ENCODE data around the gene ANLN. TPM values are rescaled to one million over a fixed set of nuclear protein-coding genes. Genes with fewer than 3 reads are reported as not detected.

Gene ANLN
- total and polyA plus RNA-seq, 9 of the 15 experiments (the other 6 are each of a cell fraction or from before 2014, with no cell fraction given) = 18.1 to 66.2 (median 38.7) TPM

- TF ChIP-seq TFE3 (CRISPR knock-in tag; IDR thresholded peaks at IDR 0.05) (peak; percentile 91), BCOR (IDR thresholded peaks at IDR 0.05) (no peak), RBM15 (IDR thresholded peaks at IDR 0.05; ENCODE audit: insufficient read depth, low read length) (no peak), TRIM24 (IDR thresholded peaks at IDR 0.05) (no peak), CEBPG (CRISPR knock-in tag; IDR thresholded peaks at IDR 0.05) (peak; percentile 70; the same call in 1 of the 2 replicates), CEBPG (tag; conservative IDR thresholded peaks at IDR 0.05 in 1 of 2, IDR thresholded peaks at IDR 0.05 in 1 of 2) (peak in 1 of 2 experiments; percentile 13; a peak in 1 of 4 replicates), NCOA4 (IDR thresholded peaks at IDR 0.05; ENCODE audit: partially characterized antibody) (no peak), MLLT1 (IDR thresholded peaks at IDR 0.05) (no peak), ZNF785 (CRISPR knock-in tag; IDR thresholded peaks at IDR 0.05) (no peak), CSDE1 (IDR thresholded peaks at IDR 0.05) (no peak), HMGN3 (IDR thresholded peaks at IDR 0.05; ENCODE audit: borderline replicate concordance, extremely low read depth, insufficient read length, low read depth, low read length) (no peak), MAFF (IDR thresholded peaks at IDR 0.05; ENCODE audit: low read length) (no peak), NCOA2 (IDR thresholded peaks at IDR 0.05; ENCODE audit: partially characterized antibody in 2 of 2) (no peak), RBFOX2 (IDR thresholded peaks at IDR 0.05; ENCODE audit: low read depth, low read length) (no peak), PML (IDR thresholded peaks at IDR 0.05; ENCODE audit: low read length) (no peak), BRCA1 (IDR thresholded peaks at IDR 0.05) (no peak), BRCA1 (CRISPR knock-in tag; IDR thresholded peaks at IDR 0.05) (no peak), HOMEZ (CRISPR knock-in tag; IDR thresholded peaks at IDR 0.05) (no peak), YY1 (IDR thresholded peaks at IDR 0.05; ENCODE audit: borderline replicate concordance in 1 of 3, control insufficient read depth in 1 of 3, extremely low read depth in 1 of 3, insufficient read depth in 3 of 3, insufficient read length in 1 of 3, insufficient replicate concordance in 2 of 3, low read depth in 1 of 3, low read length in 2 of 3) (no peak), BACH1 (tag; IDR thresholded peaks at IDR 0.05) (no peak), USF2 (CRISPR knock-in tag; IDR thresholded peaks at IDR 0.05) (peak; percentile 88), ZBTB1 (CRISPR knock-in tag; IDR thresholded peaks at IDR 0.05; ENCODE audit: borderline replicate concordance, low read depth) (no peak), ZNF695 (CRISPR knock-in tag; IDR thresholded peaks at IDR 0.05) (no peak)
Observed at GRCh38 chr7:36473454-36474282, 84.0 kb downstream of the ANLN start (continued).
